HEK293 (cell line): ENCODE results near the gene AQP6.

Source experiments
- CTCF ChIA-PET: fragments of 350-600 bp; formaldehyde crosslinking; extraction: SDS; loops from one replicate; lab custom pipeline; 2021; ENCODE audit warnings: antibody characterized with exemption; lab: Yijun Ruan, JAX
- POLR2A ChIA-PET: fragments of 300-600 bp; formaldehyde crosslinking; extraction: SDS; loops from one replicate; lab custom pipeline; 2020; ENCODE audit warnings: antibody characterized with exemption, inconsistent platforms; lab: Yijun Ruan, JAX
- H3K27ac ChIP-seq: fragments of 200-500 bp; sonication (Bioruptor generic); 2 replicates; pipeline ENCODE4 v1.5.1; 2014; ENCODE audit warnings: low read depth, low read length, control low read depth, inconsistent platforms; ENCODE audit errors: extremely low read depth
- H3K36me3 ChIP-seq, 2 experiments: fragments of 200-500 bp in 1 of 2; sonication (Bioruptor generic) in 1 of 2; 1 replicate in 1 of 2; 2 replicates in 1 of 2; pipeline ENCODE4 v1.5.1; 2014 to 2017; ENCODE audit warnings: inconsistent platforms in 2 of 2, low read length in 2 of 2; ENCODE audit not compliant: control insufficient read depth in 2 of 2, insufficient read depth in 1 of 2
- H3K4me1 ChIP-seq: fragments of 200-500 bp; sonication (Bioruptor generic); 2 replicates; pipeline ENCODE4 v1.5.1; 2014; ENCODE audit warnings: mild to moderate bottlenecking, low read length, inconsistent platforms; ENCODE audit not compliant: control insufficient read depth, insufficient read depth
- H3K4me3 ChIP-seq: 2 replicates; pipeline ENCODE4 v1.5.1; 2011; ENCODE audit warnings: low read depth, mild to moderate bottlenecking, control low read depth, low read length, moderate library complexity
- H3K9me3 ChIP-seq: fragments of 200-500 bp; sonication (Bioruptor generic); 2 replicates; pipeline ENCODE4 v1.5.1; 2014; ENCODE audit warnings: low read depth, low read length, inconsistent platforms; ENCODE audit not compliant: control insufficient read depth, insufficient read depth
- PRDM10 ChIP-seq: fragments of 450-650 bp; formaldehyde crosslinking; IDR thresholded peaks from 2 replicates; pipeline ENCODE4 v1.5.1; 2016; ENCODE audit warnings: missing biosample characterization, missing genetic modification characterization
- SALL2 ChIP-seq: fragments of 450-650 bp; formaldehyde crosslinking; IDR thresholded peaks from 2 replicates; pipeline ENCODE4 v1.5.0; 2017; ENCODE audit warnings: missing biosample characterization, mild to moderate bottlenecking, missing genetic modification characterization, borderline replicate concordance
- TCF7L2 ChIP-seq: IDR thresholded peaks from 2 replicates; pipeline ENCODE4 v1.6.1; 2011; ENCODE audit warnings: low read depth, mild to moderate bottlenecking, inconsistent platforms, low read length, moderate library complexity, borderline replicate concordance
- ZNF366 ChIP-seq: fragments of 450-650 bp; formaldehyde crosslinking; conservative IDR thresholded peaks from 2 replicates; pipeline ENCODE4 v1.5.1; 2016; ENCODE audit warnings: missing biosample characterization, missing genetic modification characterization
- ZNF398 ChIP-seq: fragments of 450-650 bp; formaldehyde crosslinking; IDR thresholded peaks from 2 replicates; pipeline ENCODE4 v1.5.1; 2017; ENCODE audit warnings: missing biosample characterization, missing genetic modification characterization
- ZNF664 ChIP-seq: fragments of 450-650 bp; formaldehyde crosslinking; IDR thresholded peaks from 2 replicates; pipeline ENCODE4 v1.5.1; 2016; ENCODE audit warnings: missing biosample characterization, missing genetic modification characterization
- TF ChIP-seq, protein P1 (sequence below): fragments of 450-650 bp; IDR thresholded peaks from 2 replicates; pipeline ENCODE4 v1.5.1; 2018; ENCODE audit warnings: missing biosample characterization, missing genetic modification characterization
- TF ChIP-seq, protein P2 (sequence below): fragments of 450-650 bp; formaldehyde crosslinking; IDR thresholded peaks from 2 replicates; pipeline ENCODE4 v1.5.1; 2016; ENCODE audit warnings: missing biosample characterization, missing genetic modification characterization

AQP6 gene

GRCh38 chr12:49948866-49949845 lies 23.6 kb upstream of the AQP6 start:
- no peaks in the 10 kb centered on the region for H3K4me1 ChIP-seq
- H3K9me3 ChIP-seq, result no peaks in the 10 kb centered on the region
- TF ChIP-seq PRDM10 (tag by site-specific recombination) (no peak), ZNF664 (no peak)
- TF ChIP-seq, protein P1, sequence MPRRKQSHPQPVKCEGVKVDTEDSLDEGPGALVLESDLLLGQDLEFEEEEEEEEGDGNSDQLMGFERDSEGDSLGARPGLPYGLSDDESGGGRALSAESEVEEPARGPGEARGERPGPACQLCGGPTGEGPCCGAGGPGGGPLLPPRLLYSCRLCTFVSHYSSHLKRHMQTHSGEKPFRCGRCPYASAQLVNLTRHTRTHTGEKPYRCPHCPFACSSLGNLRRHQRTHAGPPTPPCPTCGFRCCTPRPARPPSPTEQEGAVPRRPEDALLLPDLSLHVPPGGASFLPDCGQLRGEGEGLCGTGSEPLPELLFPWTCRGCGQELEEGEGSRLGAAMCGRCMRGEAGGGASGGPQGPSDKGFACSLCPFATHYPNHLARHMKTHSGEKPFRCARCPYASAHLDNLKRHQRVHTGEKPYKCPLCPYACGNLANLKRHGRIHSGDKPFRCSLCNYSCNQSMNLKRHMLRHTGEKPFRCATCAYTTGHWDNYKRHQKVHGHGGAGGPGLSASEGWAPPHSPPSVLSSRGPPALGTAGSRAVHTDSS (tag by site-specific recombination), result peak; percentile 9; the same call in 1 of the 2 replicates
- H3K4me3 ChIP-seq, result no peak overlapping the region
- ChIA-PET POLR2A (interaction anchor here (0.6 kb wide), 1 partner anchor 44 kb away, joined by 10 read pairs; no protein-coding TSS in a partner anchor), CTCF (interaction anchor here (0.5 to 2.5 kb wide), 7 partner anchors 10 to 273 kb away, joined by 3 to 10 read pairs (median 4); no protein-coding TSS in a partner anchor)
- H3K27ac ChIP-seq, result no peak overlapping the region
- H3K36me3 ChIP-seq, result no peaks in the 10 kb centered on the region

- Histone ChIP-seq H3K4me3 (no peak overlapping the region), H3K9me3 (no peaks in the 10 kb centered on the region), H3K4me1 (no peaks in the 10 kb centered on the region), H3K27ac (no peak overlapping the region), H3K36me3 (no peaks in the 10 kb centered on the region)
- ChIA-PET POLR2A (interaction anchor here (0.6 kb wide), 1 partner anchor 45 kb away, joined by 10 read pairs; no protein-coding TSS in a partner anchor), CTCF (interaction anchor here (0.5 to 2.5 kb wide), 7 partner anchors 9 to 274 kb away, joined by 3 to 10 read pairs (median 4); no protein-coding TSS in a partner anchor)
- TF ChIP-seq TCF7L2 (no peak), ZNF366 (tag by site-specific recombination) (no peak), SALL2 (tag by site-specific recombination) (no peak), ZNF398 (no peak)
- TF ChIP-seq, protein P2, sequence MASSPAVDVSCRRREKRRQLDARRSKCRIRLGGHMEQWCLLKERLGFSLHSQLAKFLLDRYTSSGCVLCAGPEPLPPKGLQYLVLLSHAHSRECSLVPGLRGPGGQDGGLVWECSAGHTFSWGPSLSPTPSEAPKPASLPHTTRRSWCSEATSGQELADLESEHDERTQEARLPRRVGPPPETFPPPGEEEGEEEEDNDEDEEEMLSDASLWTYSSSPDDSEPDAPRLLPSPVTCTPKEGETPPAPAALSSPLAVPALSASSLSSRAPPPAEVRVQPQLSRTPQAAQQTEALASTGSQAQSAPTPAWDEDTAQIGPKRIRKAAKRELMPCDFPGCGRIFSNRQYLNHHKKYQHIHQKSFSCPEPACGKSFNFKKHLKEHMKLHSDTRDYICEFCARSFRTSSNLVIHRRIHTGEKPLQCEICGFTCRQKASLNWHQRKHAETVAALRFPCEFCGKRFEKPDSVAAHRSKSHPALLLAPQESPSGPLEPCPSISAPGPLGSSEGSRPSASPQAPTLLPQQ (tag by site-specific recombination), result no peak
Measured at GRCh38 chr12:49949866-49950265, 22.9 kb upstream of the AQP6 start.
